ENCODE measurements around the gene STX12.

The STX12 gene

DNA sequence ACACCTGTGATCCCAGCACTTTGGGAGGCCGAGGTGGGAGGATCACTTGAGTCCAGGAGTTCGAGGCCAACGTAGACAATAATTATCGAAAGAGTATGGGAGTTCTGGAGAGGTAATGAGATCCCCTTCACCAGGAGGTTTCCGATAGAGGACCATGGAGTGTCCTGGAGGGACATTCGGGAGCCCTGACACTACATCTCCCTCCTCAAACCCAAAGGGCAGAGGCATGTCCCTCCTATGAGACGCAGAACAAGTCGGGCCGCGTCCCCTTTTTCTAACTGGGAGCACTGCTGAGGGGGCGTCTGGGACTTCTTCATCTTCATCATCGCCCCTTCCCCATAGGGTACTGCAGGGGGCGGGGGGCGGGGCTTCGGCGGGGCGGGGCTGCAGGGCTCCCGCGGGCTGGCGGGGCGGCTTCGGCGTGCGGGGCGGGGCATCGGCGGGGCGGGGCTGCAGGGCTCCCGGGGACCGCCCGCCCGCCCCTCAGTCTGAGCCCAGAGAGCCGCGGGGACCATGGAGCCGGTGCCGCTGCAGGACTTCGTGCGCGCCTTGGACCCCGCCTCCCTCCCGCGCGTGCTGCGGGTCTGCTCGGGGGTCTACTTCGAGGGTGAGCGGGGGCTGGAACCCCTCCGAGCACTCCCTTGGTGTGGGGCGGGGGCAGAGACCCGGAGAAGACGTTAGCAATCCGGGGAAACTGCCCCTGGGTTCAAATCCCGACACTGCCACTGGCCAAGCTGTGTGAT lies 99.2 kb downstream of the STX12 start, which contains the start of gene THEMIS2:
TSS of gene THEMIS2 (plus strand) at position 486 of the 743 bp plus-strand sequence. CDS start at position 514, 28 bp downstream.
- peak; percentile 84 for DNase-seq

- no peak for DNase-seq
Observed at GRCh38 chr1:27872802-27873551, 100.0 kb downstream of the STX12 start.

- DNase-seq: no peak
Observed at GRCh38 chr1:27873671-27874384, 100.8 kb downstream of the STX12 start.

All from CD4-positive, alpha-beta T cell treated with Interleukin-10 for 1 hour (primary cell).